Activated T-cell treated with anti-CD3 and anti-CD28 coated beads, Interleukin-2, amount 50 U/mL, for 4 hours (primary cell): ENCODE data around the gene MAST2. TPM values are rescaled to one million over a fixed set of nuclear protein-coding genes. Genes with fewer than 3 reads are reported as not detected.

Experiments
- ATAC-seq, 2 donors: fragments of 200-7000 bp; cut with Tn5 transposase; one replicate each; pipeline ENCODE4 v1.10.0; 2021
- DNase-seq: peaks from one replicate; pipeline ENCODE4 v3.0.0-alpha.2; 2020
- H3K27me3 Mint-ChIP-seq: one replicate; pipeline ENCODE4 v1.8.0; 2021; ENCODE audit warnings: low read depth, mixed read lengths
- H3K36me3 Mint-ChIP-seq: one replicate; pipeline ENCODE4 v1.8.0; 2022; ENCODE audit warnings: mixed read lengths; ENCODE audit not compliant: insufficient read depth
- H3K4me1 Mint-ChIP-seq: one replicate; pipeline ENCODE4 v1.8.0; 2021; ENCODE audit warnings: low read depth, mixed read lengths
- H3K4me3 Mint-ChIP-seq: one replicate; pipeline ENCODE4 v1.8.0; 2021; ENCODE audit warnings: mild to moderate bottlenecking, moderate library complexity, mixed read lengths
- H3K9me3 Mint-ChIP-seq: one replicate; pipeline ENCODE4 v1.8.0; 2021; ENCODE audit warnings: mixed read lengths
- total RNA-seq, 3 donors: library from RNA; stranded (reverse); gene quantifications; one replicate each; pipeline ENCODE4 v1.2.1, GENCODE V29; 2021

Gene MAST2
- total RNA-seq, 3 donors from 2014 or later = 15.7 to 19.3 (median 17.6) TPM

DNA sequence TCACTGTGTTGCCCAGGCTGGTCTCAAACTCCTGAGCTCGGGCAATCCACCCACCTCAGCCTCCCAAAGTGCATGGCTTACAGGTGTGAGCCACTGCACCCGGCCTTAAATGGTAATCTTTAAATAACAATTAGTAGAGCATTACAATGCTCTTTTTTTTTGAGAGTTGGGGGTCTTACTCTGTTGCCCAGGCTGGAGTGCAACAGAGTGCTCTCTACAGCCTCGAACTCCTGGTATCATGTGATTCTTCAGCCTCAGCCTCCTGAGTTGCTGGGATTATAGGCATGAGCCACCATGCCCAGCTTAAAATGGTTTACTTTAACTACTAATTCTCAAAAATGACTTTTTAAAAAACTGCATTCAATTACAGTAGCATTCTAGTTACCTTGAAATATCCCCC is 276.8 kb downstream of the MAST2 start:
- no peaks in the 10 kb centered on the region for H3K4me1 Mint-ChIP-seq
- no peaks in the 10 kb centered on the region for H3K9me3 Mint-ChIP-seq
- no peak overlapping the region for H3K4me3 Mint-ChIP-seq
- no peaks in the 10 kb centered on the region for H3K27me3 Mint-ChIP-seq
- no peaks in the 10 kb centered on the region for H3K36me3 Mint-ChIP-seq
- DNase-seq (no peak), ATAC-seq (no peak)

DNA sequence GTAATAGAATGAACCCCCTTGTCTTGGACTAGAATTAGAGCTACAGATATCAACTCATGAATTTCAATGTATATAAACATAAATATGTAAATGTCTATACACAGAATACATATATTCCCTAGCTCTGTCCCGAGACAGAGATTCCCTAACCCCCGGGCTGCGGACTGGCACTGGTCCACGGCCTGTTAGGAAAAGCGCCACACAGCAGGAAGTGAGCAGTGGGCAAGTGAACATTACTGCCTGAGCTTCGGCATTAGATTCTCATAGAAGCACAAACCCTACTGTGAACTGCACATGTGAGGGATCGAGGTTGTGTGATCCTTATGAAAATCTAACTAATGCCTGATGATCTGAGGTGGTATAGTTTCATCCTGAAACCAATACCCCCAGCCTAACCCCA is 277.8 kb downstream of the MAST2 start:
- H3K4me1 Mint-ChIP-seq = no peaks in the 10 kb centered on the region
- H3K9me3 Mint-ChIP-seq = no peaks in the 10 kb centered on the region
- no peaks in the 10 kb centered on the region for H3K36me3 Mint-ChIP-seq
- peaks cover 3% of the 10 kb centered on the region for H3K27me3 Mint-ChIP-seq
- ATAC-seq = no peak
- DNase-seq = no peak
- no peak overlapping the region for H3K4me3 Mint-ChIP-seq

DNA sequence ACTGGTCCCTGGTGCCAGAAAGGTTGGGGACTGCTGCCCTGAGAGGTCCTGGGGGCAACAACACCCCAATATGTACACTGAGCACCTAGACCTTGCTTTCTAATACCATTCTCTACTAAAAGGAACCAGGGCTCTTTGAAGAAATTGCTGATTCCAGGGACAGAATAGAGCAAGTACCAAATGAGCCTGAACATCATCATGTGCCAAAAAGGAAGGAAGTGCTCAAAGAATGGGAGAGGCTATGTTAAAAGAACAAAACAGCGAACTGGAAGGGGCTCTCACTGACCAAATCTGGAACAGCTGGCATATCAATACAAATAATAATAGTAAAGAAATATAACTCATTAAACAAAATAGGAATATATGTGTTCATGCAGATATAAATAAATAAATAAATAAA is 278.2 kb downstream of the MAST2 start:
- ATAC-seq (no peak), DNase-seq (no peak)
- Mint-ChIP-seq H3K27me3 (peaks cover 3% of the 10 kb centered on the region), H3K9me3 (no peaks in the 10 kb centered on the region), H3K4me3 (no peak overlapping the region), H3K4me1 (no peaks in the 10 kb centered on the region), H3K36me3 (no peaks in the 10 kb centered on the region)

DNA sequence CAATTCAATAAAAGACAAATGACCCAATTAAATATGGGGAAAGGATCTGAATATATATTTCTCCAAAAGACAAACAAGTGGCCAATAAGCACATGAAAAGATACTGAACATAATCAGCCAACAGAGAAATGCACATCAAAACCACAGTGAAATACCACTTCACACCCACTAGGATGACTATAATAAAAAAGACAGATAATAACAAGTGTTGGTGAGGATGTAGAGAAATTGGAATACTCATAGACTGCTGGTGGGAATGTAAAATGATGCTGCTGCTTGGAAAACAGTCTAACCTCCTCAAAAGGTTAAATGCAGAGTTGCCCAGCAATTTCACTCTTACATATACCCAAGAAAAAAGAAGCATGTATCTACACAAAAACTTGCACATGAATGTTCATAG is 280.2 kb downstream of the MAST2 start:
- Mint-ChIP-seq H3K9me3 (no peaks in the 10 kb centered on the region), H3K4me1 (no peaks in the 10 kb centered on the region), H3K4me3 (no peak overlapping the region), H3K36me3 (no peaks in the 10 kb centered on the region), H3K27me3 (peaks cover 5% of the 10 kb centered on the region)
- ATAC-seq (no peak), DNase-seq (no peak)

DNA sequence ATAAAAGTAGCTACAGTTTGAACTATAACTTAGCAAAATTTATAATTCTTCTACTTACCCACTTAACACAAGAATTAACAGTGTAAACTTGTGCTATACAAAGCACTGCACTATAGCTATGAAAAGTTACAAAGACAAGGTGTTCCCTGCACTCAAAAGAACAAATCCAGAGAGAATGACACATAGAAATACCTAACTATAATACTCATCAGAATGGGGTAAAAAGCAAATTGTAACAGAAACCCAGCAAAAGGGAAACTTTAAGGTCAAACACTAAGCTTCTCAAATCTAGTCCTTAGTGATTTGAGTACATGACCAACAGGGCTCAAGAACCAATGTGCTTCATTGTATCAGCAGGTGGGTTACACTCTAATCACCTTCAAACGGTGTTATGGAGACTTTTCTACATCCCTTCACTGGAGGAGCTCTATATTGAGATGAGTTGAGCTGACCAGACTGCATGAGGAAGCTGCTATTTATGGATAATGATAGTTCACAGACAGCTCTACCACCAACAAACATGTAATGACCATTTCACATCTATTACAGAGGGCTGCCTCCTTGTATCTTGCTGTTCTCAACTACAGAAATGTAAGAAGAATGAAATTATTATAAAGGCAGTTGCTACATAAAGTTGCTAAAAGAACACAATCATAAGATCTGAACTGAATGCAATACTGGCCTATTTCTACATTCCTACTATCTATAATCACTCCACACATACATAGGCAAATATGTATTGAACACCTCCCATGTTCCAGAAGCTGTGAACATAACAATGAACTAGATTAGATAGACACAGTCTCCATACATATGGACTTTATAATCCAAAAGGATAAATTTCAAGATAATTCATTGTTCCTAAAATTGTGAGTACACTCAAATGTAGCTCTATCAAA is 281.4 kb downstream of the MAST2 start:
- no peak for ATAC-seq
- peaks cover 5% of the 10 kb centered on the region for H3K27me3 Mint-ChIP-seq
- H3K4me1 Mint-ChIP-seq = no peaks in the 10 kb centered on the region
- no peaks in the 10 kb centered on the region for H3K9me3 Mint-ChIP-seq
- DNase-seq = no peak
- H3K4me3 Mint-ChIP-seq = no peak overlapping the region
- H3K36me3 Mint-ChIP-seq = no peaks in the 10 kb centered on the region

Other genes with a start within 250 kb of the MAST2 start
- gene NASP, start 219.6 kb upstream of the MAST2 start, total RNA-seq = 100 to 1,000 TPM; 243 to 271 (median 268) TPM
- gene CCDC17, start 179.6 kb upstream of the MAST2 start, total RNA-seq = 1 to 10 TPM; 1.1 to 2.3 (median 1.6) TPM
- 10 to 100 TPM; 76.0 to 95.6 (median 93.2) TPM for gene GPBP1L1, start 117.1 kb upstream of the MAST2 start, total RNA-seq
- gene TMEM69, start 115.4 kb upstream of the MAST2 start, total RNA-seq = 10 to 100 TPM; 38.1 to 42.9 (median 40.6) TPM
- 10 to 100 TPM; 11.3 to 11.7 (median 11.6) TPM for gene IPP, start 53.0 kb upstream of the MAST2 start, total RNA-seq